ENCODE measurements around the gene KIAA1210.

- TF ChIP-seq MAX (IDR thresholded peaks at IDR 0.05) (no peak), YY1 (IDR thresholded peaks at IDR 0.05; ENCODE audit: low read depth) (no peak), CEBPB (IDR thresholded peaks at IDR 0.05) (no peak), FOXM1 (IDR thresholded peaks at IDR 0.05; ENCODE audit: borderline replicate concordance, low read depth) (no peak), EP300 (IDR thresholded peaks at IDR 0.05; ENCODE audit: borderline replicate concordance) (no peak)
These were observed 52.2 kb downstream of the KIAA1210 start for GRCh38 chrX:119075270-119076025.
